Ovary (tissue), 9 donors: ENCODE data around the gene LYST. TPM values are rescaled to one million over a fixed set of nuclear protein-coding genes. Genes with fewer than 3 reads are reported as not detected.
"Not testable (repeated sequence)": the region's sequence is repeated elsewhere in the genome, so short reads cannot be mapped to it uniquely, and the experiment has no call there.

Experiments used
- DNase-seq, 5 donors: peaks; one replicate each; pipeline ENCODE4 v3.0.0-alpha.2; 2019 to 2020
- H3K27ac ChIP-seq, 2 donors: fragments of 200-600 bp; one replicate each; pipeline versions ENCODE4 v1.5.1 to v1.8.0; 2019 to 2022
- H3K27me3 ChIP-seq: fragments of 200-600 bp; one replicate; pipeline ENCODE4 v1.8.0; 2022
- H3K36me3 ChIP-seq: fragments of 200-600 bp; sonication (generic); one replicate; pipeline ENCODE4 v1.5.1; 2019
- H3K4me1 ChIP-seq: one replicate; pipeline ENCODE4 v1.8.1; 2013; ENCODE audit warnings: mild to moderate bottlenecking, moderate library complexity; ENCODE audit not compliant: insufficient read depth
- H3K4me3 ChIP-seq: fragments of 200-600 bp; sonication (generic); one replicate; pipeline ENCODE4 v1.5.1; 2017
- H3K9me3 ChIP-seq, 2 donors: fragments of 200-600 bp in 1 of 2; sonication (generic) in 1 of 2; one replicate each; pipeline versions ENCODE4 v1.5.1 to v1.8.1; 2013 to 2019; ENCODE audit warnings: mild to moderate bottlenecking in 1 of 2, moderate library complexity in 1 of 2
- EP300 ChIP-seq: sonication (generic); formaldehyde crosslinking; IDR thresholded peaks from one replicate; pipeline ENCODE4 v1.6.1; 2017; ENCODE audit warnings: antibody characterized with exemption
- POLR2A ChIP-seq: fragments of 450-650 bp; IDR thresholded peaks from one replicate; pipeline ENCODE4 v1.6.1; 2017; ENCODE audit warnings: antibody characterized with exemption, mild to moderate bottlenecking, moderate library complexity
- WGBS, 3 donors: extraction: QIAGEN DNeasy Blood & Tissue Kit in 1 of 3; methylation state at CpG; one replicate each; pipeline versions ENCODE4 v1.1.5 to v1.1.7; 2013 to 2017; 5-methylcytosine and 5-hydroxymethylcytosine counted together
- intact Hi-C, 4 donors: fragments of 100-400 bp; cut with DNase I; formaldehyde crosslinking; loops; one replicate each; pipeline versions ENCODE4 v1.11.0 to v1.15.1; 2022 to 2023
- polyA plus RNA-seq, 2 donors: library from polyadenylated mRNA; stranded (reverse); fragments of 200-250 nt in 1 of 2; fragments of 350-450 nt in 1 of 2; fragmentation: Illumina TruSeq in 1 of 2; extraction: RNeasy Lipid Tissue Mini Kit (QIAGEN cat#74804) in 1 of 2; gene quantifications; one replicate each; pipeline ENCODE4 v1.2.3, GENCODE V29; 2013 to 2014
- total RNA-seq, 7 donors: library from RNA; depleted of rRNA in 2 of 7; stranded (reverse); fragments of >200 nt in 2 of 7; fragmentation: NEBNext Ultra II Directional in 3 of 7; extraction: Animal tissue kit (Norgen Biotek cat#: 25700) in 3 of 7; gene quantifications; one replicate each; pipeline versions ENCODE4 v1.1.0 to v1.2.4, GENCODE V29; 2016 to 2023
- TF ChIP-seq, protein P1 (sequence below), 3 donors: fragments of 450-650 bp in 2 of 3; fragments of 200-600 bp in 1 of 3; IDR thresholded peaks; one replicate each; pipeline versions ENCODE4 v1.5.1 to v1.8.0; 2016 to 2022; ENCODE audit warnings: antibody characterized with exemption in 3 of 3, mild to moderate bottlenecking in 1 of 3
- donor health status: DM: no; HTN: no; CAD: no; lungs with moderate emphysema.
- donor health status: DM: no; HTN: no; CAD: no.
- donor health status: Bipolar disorder and iron deficiency.
- donor health status: DM: yes; HTN: yes; CAD: no.
- donor health status: DM: no; HTN: no; CAD: no.
- donor health status: DM: yes; HTN: yes; CAD: no.

Gene LYST
- total and polyA plus RNA-seq, 9 donors, result 6.8 to 29.2 (median 21.7) TPM

DNA sequence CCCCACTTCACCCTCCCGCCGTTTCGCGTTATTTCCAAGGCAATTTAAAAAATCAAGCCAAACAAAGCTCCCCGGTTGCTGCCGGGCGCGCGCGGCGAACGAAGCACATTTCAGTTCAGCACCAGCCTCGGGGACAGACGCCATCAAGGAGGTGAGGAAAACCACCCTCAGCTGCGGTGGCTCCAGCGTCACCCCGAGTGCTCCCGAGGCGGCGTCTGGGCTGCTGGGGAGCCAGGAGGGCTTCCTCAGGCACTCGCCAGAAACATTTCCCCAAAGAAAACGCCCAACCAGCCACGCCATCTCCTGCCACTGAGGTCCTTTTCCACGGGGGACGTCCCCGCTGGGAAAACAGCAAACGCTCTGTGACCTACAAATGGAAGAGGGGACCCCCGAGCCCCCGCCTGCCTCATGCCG is 217.7 kb downstream of the LYST start:
- no peaks in the 10 kb centered on the region for H3K27me3 ChIP-seq
- WGBS, 3 donors, result 1% methylated on average over 25 to 30 of the region's 30 CpGs
- H3K4me3 ChIP-seq, result peak overlapping the region; percentile 41
- peak; percentile 59 to 77 (median 67) for DNase-seq
- H3K27ac ChIP-seq, result peak overlapping the region; percentile 90 to 92
- intact Hi-C loops, result no loop called here
- no peaks in the 10 kb centered on the region for H3K9me3 ChIP-seq
- TF ChIP-seq POLR2A (peak; percentile 20), EP300 (no peak)
- no peaks in the 10 kb centered on the region for H3K36me3 ChIP-seq
- H3K4me1 ChIP-seq, result peaks cover 3% of the 10 kb centered on the region

DNA sequence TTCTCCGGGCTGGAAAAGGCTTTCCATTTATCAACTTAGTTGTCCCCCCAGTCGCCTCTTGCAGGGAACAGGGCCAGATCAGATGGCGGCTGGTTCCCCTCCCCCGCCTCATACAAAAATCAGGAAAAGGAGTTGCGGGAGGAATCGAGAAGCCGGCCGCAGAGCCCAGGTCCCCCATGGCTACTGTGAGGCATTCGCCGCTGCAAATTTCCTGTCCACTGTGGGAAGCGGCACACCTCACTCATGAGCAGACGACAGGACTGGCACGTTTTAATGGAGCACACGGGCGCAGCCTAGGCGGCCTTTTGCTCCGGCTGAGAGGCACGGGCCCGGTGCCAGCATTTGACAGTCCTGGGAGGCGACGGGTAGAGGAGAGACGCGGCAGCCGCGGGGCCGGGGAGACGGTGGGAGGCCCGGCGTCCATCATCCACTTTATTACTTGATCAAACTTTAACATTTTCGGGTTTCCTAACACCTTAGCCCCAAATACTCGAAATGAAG is 218.2 kb downstream of the LYST start:
- DNase-seq, result peak; percentile 40 to 66 (median 60)
- Histone ChIP-seq H3K36me3 (no peaks in the 10 kb centered on the region), H3K27me3 (no peaks in the 10 kb centered on the region), H3K4me1 (peaks cover 3% of the 10 kb centered on the region), H3K27ac (peak overlapping the region in 1 of 2 donors; percentile 92), H3K9me3 (no peaks in the 10 kb centered on the region), H3K4me3 (peak overlapping the region; percentile 41)
- 16 to 20% (median 18%) methylated on average over 31 of the region's 31 CpGs for whole genome bisulfite sequencing, 3 donors
- intact Hi-C loops, result no loop called here
- no peak for TF ChIP-seq EP300
- TF ChIP-seq POLR2A, result no peak

DNA sequence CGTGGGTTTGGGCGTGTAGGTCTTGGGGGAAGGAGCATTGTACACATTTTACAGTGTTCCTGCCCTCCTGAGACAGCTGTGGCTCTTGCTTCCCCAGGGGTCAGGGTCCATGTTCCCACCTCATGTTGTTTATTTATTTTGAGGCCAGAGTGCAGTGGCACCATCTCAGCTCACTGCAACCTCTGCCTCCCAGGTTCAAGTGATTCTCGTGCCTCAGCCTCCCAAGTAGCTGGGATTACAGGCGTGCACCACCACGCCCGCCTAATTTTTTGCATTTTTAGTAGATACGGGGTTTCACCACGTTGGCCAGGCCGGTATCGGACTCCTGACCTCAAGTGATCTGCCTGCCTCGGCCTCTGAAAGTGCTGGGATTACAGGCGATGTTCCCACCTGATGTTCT is 219.2 kb downstream of the LYST start:
- H3K36me3 ChIP-seq, intact Hi-C loops, DNase-seq, H3K9me3 ChIP-seq, H3K4me3 ChIP-seq, H3K4me1 ChIP-seq, H3K27me3 ChIP-seq, H3K27ac ChIP-seq: not testable (repeated sequence)
- 89 to 95% (median 94%) methylated on average over 12 of the region's 12 CpGs for WGBS, 3 donors

DNA sequence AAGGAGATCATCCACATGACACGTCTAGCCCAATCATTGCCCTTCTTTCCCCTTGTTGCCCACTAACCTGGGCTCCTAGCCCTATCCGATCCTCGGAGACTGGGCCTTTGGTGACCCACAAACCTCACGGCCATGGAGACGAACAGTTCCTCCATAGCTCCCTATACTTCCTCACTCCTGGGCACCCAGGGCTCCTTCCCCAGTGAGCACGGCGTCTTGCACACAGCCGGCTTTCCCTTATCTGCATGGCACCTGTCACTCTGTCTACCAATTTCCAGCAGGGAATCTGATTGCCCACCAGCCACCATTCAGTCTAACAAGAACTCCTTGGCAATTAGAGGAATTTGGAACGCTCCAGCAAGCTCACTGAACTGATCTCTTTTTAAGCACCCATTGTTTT is 220.2 kb downstream of the LYST start:
- Histone ChIP-seq H3K27me3 (no peaks in the 10 kb centered on the region), H3K36me3 (no peaks in the 10 kb centered on the region), H3K4me1 (peaks cover 3% of the 10 kb centered on the region), H3K9me3 (no peaks in the 10 kb centered on the region), H3K4me3 (no peak overlapping the region), H3K27ac (no peak overlapping the region)
- DNase-seq, result no peak
- TF ChIP-seq, protein P1, sequence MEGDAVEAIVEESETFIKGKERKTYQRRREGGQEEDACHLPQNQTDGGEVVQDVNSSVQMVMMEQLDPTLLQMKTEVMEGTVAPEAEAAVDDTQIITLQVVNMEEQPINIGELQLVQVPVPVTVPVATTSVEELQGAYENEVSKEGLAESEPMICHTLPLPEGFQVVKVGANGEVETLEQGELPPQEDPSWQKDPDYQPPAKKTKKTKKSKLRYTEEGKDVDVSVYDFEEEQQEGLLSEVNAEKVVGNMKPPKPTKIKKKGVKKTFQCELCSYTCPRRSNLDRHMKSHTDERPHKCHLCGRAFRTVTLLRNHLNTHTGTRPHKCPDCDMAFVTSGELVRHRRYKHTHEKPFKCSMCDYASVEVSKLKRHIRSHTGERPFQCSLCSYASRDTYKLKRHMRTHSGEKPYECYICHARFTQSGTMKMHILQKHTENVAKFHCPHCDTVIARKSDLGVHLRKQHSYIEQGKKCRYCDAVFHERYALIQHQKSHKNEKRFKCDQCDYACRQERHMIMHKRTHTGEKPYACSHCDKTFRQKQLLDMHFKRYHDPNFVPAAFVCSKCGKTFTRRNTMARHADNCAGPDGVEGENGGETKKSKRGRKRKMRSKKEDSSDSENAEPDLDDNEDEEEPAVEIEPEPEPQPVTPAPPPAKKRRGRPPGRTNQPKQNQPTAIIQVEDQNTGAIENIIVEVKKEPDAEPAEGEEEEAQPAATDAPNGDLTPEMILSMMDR (IDR thresholded peaks at IDR 0.05), result no peak
- TF ChIP-seq EP300 (no peak), POLR2A (no peak)
- 85 to 94% (median 93%) methylated on average over 9 of the region's 9 CpGs for WGBS, 3 donors
- intact Hi-C loops, result no loop called here

DNA sequence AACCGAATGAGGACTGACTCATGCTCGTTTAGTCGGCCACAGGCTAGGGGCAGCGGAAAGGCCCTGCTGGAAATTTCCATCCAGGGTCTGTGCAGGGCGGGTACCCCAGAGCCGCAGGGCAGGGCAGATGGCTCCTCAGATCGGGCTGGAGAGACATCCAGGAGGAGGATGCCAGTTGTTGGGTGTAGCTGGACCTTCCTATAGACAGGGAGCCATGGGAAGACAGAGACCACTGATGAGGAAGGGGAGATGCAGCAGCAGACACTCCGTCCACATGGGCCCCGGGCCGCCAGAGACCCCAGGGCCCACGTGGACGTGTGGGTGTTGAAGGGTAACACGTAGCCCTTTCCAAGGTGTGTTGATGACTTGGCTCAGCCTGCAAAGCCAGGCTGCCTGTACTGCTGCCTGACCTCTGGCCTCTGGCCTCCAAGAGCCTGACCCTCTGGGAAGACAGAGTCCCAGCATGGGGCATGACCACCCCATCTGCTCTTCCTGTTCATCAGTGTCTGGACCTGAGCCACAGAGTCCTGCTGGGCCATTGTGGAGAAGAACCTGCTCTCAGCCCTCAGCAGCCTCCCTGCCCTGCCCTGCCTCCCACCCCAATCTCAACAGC is 221.9 kb downstream of the LYST start:
- TF ChIP-seq POLR2A (no peak), EP300 (no peak)
- TF ChIP-seq, protein P1 (IDR thresholded peaks at IDR 0.05), result no peak
- H3K4me3 ChIP-seq, result no peak overlapping the region
- H3K9me3 ChIP-seq, result no peaks in the 10 kb centered on the region
- peaks cover 3% of the 10 kb centered on the region for H3K4me1 ChIP-seq
- H3K27ac ChIP-seq, result no peak overlapping the region
- 87 to 94% (median 93%) methylated on average over 13 of the region's 13 CpGs for WGBS, 3 donors
- no peak for DNase-seq
- intact Hi-C loops, result no loop called here
- no peaks in the 10 kb centered on the region for H3K36me3 ChIP-seq
- no peaks in the 10 kb centered on the region for H3K27me3 ChIP-seq
